ENCODE data around the gene PKDCC.

Gene PKDCC, protein sequence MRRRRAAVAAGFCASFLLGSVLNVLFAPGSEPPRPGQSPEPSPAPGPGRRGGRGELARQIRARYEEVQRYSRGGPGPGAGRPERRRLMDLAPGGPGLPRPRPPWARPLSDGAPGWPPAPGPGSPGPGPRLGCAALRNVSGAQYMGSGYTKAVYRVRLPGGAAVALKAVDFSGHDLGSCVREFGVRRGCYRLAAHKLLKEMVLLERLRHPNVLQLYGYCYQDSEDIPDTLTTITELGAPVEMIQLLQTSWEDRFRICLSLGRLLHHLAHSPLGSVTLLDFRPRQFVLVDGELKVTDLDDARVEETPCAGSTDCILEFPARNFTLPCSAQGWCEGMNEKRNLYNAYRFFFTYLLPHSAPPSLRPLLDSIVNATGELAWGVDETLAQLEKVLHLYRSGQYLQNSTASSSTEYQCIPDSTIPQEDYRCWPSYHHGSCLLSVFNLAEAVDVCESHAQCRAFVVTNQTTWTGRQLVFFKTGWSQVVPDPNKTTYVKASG

DNA sequence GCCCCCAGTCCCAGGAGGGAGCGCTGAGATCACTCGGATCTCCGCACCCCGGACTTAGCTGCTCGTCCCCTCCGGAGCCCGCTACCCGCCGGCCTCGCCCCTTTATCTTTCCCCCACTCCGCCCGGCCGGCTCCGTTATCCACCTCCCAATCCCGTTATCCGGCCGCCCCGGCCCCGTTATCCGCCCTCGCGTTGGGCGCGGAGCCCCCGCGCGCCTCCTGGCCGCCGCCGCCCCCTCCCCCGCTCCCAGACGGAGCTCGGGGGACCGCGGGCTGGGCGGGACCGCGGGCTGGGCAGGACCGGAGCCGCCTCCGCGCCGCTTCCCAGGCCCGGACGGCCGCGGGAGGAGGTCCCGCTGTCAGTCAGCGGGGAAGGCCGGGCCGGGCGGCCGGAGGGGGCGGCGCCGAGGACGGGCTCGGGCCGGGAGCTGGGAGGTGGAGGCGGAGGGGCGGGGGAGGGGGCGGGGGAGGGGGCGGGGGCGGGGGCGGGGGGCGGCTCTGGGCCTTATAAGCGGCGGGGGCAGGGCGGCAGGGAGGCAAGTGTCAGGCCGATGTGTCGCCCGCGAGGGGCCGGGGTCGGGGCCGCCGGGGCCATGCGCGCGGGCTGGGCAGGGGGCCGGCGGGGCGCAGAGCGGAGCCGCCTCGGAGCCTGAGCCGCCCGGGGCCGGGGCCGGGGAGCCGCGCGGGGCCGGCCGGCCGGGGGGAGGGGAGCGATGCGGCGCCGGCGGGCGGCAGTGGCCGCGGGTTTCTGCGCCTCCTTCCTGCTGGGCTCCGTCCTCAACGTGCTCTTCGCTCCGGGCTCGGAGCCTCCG, at the start of gene PKDCC:
Gene PKDCC (plus strand): TSS at position 534 of the 811 bp plus-strand sequence. CDS start 179 bp downstream, at position 713.
- DNase-seq (ENCODE audit: low spot score): peak; percentile 38

DNA sequence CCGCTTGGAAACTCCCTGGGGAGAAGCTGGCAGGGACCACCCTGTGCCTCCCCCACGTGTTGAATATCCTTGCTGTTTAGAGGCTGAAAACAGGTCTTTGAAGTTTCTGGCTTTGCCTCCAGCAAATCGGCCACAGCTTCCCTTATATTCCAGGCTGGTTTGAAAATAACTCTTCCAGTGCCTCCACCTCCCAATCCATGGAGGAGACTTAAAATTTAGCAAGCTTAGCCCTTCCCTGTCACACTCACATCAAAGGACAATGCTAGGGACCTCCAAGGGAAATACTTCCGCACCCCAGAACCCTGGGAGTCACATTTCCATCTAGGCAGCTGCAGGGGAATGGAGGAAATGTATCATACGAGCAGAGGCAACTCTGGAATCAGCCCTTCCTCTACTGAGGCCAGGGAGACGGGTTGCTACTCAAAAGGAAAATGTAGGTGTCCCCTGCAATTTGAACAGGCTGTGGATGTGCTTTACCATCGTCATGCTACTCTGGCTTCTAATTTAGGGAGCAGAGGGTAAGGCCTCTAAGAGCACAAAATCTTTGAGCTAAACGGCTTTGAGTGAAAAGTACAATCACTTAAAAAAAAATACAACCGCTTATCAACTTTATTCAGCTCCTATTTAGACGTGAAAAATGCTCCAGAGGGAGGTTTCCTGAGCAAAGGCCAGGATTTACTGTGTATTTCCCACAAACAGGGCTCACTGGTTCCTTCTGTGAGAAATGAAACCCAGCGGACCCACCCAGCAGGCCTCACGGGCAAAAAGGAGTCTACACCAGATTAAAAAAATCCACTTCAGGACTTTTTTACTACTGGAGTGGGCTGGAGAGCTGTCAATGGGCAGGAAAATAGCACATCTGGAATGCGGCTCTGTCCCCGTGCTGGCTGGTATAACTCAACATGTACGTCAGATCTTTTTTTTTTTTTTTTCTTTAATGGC, 49.4 kb upstream of the PKDCC start:
- DNase-seq (ENCODE audit: low spot score): no peak

DNA sequence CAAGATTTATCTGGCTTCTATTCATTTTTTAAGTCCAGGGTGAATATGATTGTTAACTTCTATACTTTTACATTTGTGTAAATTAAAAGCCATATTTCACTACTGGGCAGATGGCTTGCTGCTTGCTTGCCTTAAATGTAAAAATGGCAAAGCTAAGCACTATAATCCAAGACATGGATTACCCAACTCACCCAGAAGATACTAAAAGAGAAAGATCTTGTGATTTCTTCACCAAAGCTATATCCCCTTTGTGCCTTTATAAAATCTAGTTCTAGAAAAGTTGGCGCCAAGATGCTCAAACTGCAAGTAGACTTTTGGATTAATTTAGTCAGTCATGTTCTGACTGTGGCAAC, 48.7 kb upstream of the PKDCC start:
- DNase-seq (ENCODE audit: low spot score): no peak

DNA sequence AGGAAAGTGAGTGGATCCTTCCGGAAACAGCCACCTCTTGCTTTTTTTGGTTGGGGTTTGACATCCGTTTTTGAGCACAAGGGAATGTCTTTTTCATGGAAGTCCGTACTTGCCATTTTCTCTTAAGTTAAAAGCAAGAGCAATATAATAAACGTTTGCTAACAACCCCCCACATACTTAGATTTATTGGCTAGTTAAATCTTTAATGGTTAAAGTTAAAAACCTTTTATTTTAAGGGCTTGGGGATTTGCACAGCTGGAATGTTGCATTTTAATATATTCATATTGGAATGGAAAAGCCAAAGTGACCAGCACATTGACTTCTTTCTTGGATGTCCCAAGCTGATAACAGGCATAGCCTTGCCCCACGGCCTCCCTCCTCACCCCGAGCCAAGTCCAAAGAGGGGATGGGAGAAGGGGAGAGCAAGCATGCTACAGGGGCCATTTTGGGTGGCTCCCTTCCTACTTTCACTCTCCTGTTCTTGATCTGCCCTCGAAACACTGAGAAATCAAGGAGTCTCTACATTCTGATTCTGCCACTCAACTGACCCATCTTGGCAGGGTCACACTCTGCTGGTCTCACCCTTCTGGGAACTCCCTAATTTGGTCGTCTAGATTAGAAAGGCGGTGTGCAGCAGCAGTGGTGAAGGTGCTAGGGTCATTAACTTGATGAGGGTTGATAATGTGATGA, 48.1 kb upstream of the PKDCC start:
- no peak for DNase-seq (ENCODE audit: low spot score)

DNA sequence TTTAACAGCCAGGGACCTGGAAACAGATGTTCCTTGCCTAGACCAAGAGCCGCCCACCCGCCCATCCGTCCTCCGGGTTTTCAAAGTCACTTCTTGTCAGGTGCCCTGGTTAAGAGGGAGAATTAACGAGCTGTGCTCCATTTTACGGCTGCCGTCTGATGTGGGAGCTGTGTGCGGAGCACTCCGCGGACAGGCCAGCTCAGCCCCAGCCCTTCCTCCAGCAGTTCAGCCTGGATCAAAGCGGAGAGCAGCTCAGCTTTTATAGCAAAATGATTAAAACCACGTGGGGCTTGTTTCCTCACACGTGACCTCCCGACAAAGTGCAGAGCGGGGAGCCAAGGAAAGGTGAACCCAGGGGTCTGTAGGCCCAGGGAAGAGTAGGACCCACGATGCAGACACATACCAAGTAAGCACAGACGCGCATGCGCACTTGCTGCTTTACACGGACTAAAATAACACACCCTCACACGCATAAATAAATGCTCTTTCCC, 46.1 kb upstream of the PKDCC start:
- DNase-seq (ENCODE audit: low spot score): no peak

DNA sequence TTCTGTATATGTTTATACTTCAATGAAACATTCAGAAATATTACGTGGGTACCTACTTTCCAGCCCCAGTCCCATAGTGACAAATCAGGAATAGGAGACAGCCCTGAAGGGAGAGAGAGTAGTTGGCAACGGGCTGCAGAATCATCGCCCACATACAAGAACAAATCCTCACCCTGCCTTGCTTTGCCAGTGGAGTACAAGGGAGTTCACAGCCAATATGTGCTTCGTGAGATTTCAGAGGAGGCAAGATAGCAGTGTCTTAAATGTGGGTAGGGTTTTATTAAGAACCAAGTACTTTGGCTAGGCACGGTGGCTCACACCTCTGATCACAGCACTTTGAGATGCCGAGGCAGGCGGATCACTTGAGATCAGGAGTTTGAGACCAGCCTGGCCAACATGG, 40.3 kb upstream of the PKDCC start:
- DNase-seq (ENCODE audit: low spot score): no peak

DNA sequence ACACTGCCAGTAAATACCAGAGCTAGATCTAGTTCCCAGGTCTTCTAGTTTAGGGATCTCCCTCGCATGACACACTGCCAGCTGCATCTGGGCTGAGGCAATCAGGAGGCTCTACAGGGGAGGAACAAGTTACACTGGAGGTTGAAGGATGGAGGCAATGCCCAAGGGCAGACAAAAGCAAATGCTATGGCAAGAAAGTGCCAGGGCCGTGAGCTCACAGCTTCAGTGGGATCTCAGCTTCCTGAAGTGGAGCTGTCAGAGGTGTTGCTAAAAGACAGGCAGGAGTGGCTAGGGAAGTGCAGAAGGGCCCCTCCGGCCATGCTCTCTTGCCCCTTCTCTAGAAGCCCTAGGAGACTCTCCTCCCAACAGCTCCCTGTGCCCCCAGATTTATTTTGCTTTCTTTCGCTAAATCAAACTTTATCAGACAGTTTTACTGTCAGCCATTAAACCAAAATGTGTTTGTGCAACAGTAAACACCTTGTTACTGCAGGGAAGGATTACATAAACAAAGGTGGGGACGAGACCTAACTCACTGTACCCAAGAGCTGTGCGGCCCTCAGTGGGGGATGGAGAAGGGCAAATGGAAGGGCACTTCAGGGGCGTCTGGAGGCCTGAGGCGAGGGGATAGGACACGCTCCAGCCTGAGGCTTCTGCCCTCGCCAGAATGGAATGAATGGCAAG, 39.4 kb upstream of the PKDCC start:
- no peak for DNase-seq (ENCODE audit: low spot score)

DNA sequence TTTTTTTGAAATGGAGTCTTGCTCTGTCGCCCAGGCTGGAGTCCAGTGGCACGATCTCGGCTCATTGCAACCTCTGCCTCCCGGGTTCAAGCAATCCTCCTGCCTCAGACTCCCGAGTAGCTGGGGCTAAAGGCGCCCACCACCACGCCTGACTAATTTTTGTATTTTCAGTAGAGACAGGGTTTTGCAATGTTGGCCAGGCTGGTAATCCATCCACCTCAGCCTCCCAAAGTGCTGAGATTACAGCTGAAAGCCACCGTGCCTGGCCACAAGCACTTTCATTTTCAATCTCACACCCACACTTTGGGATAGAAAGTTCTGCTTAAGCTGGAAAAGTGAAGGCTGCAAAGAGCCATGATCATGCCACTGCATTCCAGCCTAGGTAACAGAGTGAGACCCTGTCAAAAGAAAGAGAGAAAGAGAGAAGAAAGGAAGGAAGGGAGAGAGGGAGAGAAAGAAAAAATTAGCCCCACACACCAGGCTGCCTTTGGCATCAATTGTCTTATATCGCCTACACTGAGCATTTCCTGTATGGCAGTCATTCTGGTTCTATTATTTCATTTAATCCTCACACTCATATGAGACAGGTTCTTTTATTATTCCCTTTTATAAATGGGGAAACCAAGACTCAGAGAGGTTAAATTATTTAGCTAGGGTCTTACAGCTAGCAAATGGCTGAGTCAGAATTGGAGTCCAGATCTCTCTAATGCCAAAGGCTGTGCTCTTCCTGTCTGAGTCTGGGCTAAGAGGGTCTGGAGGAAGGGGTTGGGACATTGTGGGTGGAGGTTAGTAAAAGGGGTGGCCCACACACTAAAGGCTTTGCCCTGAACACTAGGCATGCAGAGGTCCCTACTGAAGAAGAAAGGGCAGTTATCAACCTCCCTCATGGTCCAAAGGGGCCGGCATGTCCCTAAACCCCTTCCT, 37.9 kb upstream of the PKDCC start:
- no peak for DNase-seq (ENCODE audit: low spot score)

DNA sequence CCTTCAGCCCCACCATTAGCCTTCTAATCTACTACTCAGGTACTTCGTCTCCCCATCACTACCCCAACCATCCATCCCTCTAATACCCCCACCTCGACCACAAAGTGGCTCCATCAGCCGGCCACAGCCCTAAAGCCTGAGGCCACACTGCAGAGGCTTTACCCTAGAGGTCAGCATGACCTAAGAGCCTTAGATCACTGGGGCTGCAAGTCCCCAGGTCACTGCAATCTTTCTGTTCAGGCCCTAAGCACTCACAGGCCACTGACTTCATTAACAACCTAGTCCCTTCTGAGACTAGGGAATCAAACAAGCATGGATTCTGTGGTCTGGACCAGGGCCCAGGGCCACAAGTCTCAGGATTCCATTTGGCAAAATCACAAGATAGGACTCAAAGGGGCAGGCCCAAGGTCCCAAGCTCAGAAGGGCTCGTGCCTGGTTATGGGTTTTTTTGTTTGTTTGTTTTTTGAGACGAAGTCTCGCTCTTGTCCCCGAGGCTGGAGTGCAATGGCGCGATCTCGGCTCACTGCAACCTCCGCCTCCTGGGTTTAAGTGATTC, 37.0 kb upstream of the PKDCC start:
- no peak for DNase-seq (ENCODE audit: low spot score)

DNA sequence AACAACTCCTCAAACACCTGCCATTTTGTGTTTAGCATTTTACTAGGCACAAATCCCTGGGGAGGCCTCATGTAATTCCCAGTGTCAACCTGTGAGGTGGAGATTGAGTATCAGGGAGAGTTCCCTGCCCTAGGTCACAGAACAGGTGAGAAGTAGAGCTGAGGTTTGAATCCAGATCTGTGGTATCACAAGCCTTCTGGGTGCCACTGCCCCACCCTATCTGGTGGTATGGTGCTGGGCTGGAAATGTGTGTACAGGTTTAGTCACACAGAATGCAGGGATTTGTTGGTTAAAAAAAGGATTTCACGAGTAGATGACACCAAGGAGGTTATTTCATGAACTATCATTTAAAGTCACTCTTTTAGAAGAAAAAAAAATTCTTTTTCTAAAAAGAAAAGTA, 35.7 kb upstream of the PKDCC start:
- no peak for DNase-seq (ENCODE audit: low spot score)

DNA sequence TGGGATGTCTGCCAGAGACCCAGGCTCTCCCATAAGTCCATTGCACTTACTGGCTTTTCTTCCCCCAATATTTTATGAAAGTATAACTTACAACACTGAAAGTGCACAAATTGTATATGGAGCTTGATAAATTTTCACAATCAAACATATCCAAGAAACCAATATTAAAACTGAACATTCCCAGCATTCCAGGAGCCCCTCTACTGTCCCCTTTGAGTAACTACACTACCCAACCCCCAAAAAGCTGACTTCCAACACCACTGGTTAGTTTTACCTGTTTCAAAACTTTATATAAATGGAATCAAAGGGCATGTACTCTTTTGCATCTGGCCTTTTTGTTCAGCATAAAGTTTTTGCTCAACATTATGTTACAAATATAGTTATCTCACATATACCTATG, 35.2 kb upstream of the PKDCC start:
- no peak for DNase-seq (ENCODE audit: low spot score)

DNA sequence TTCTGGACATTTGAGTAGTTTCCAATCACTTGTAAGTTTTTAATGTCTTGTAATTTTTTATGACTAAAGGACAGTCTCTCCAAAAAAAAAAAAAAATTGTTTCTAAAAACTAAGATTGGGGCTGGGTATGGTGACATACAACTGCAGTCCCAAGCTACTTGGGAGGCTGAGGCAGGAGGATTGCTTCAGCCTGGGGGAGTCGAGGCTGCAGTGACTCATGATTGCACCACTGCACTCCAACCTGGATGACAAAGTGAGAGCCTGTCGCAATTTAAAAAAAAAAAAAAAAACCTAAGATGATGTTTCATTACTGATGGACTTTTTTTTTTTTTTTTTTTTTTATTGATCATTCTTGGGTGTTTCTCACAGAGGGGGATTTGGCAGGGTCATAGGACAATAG, 34.4 kb upstream of the PKDCC start:
- DNase-seq (ENCODE audit: low spot score): no peak

DNA sequence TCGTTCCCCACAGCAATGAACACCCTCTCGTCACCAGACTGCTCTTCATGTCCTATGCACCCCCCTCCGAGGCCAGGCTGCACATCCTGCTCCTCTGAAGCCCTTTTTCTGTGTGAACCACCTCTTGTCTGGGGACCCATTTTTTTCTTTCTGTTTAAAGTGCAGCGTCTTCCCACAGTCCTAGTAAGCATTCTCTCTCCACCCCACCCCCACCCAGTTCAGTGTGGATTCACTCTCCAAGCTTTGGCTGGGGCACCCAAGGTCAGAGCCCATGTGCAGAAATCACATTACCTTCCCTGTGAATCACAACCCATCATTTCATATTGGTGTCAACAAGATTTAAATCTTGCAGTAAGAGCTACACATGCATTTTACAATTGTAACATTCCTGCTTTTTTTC, 26.4 kb upstream of the PKDCC start:
- DNase-seq (ENCODE audit: low spot score): no peak

DNA sequence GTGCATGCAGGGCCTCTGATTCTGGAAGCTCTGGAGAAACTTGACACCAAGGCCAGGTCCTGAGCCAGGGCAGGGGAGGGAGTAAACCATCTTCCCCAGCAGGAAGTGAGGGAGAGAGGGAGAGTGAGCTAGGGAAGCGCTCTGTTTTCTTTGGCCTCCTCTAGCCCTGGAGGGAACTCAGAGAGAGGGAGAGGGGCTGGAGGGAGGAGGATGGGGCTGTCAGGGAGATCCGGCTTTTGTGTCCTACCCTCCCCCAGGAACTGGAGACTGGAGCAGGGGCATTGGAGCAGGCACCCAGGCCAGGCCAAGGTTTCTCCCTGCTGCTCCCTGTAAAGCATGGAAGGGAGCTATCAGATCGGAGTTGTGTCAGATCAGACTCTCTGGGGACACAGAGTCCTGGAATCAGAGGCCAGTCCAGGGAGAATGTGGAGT, 22.7 kb upstream of the PKDCC start:
- no peak for DNase-seq (ENCODE audit: low spot score)

DNA sequence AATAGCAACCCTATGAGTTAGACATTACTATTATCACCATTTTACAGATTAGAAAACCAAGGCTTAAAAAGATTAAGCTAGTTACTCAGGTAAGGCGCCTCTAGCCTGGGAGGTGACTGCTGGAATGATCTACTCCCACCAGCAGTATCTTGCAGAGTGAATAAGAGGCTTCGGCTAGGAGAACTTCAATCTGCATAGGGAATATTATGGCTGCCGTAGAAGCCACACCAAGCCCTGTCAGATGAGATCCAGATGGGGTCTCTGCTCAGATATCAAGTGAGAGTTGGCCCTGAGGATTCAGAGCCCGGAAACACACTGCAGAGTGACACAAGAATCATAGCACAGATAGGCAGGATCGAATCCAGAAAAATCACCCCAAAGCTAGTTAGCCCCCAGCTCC, 21.5 kb upstream of the PKDCC start:
- DNase-seq (ENCODE audit: low spot score): no peak

DNA sequence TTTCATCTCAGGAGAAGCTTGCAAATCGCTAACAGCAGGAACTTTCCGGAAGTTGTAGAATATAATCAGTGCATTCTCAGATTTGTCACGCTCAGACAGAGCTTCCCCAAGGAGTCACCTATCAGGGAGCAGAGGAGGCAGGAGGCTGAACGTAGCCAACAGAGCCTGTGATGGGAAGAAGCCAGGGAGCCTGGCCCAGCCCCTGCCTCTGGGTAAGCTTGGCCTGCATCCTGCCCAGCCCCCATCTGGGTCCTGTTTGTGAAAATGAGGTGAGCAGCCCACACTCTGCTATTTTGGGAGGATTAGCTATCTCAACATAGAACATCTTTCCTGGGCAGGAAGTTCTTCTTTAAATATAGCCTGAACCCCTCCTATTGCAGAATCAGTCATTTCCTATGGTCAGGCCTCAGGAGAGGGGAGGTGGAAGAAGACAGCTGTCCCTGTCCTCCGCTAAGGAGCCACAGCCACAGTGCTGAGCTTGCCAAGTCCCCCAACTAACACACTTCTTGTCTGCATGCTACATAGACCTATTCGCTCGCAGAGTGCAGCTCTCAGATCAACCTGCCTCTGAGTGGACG, 19.2 kb upstream of the PKDCC start:
- no peak for DNase-seq (ENCODE audit: low spot score)

DNA sequence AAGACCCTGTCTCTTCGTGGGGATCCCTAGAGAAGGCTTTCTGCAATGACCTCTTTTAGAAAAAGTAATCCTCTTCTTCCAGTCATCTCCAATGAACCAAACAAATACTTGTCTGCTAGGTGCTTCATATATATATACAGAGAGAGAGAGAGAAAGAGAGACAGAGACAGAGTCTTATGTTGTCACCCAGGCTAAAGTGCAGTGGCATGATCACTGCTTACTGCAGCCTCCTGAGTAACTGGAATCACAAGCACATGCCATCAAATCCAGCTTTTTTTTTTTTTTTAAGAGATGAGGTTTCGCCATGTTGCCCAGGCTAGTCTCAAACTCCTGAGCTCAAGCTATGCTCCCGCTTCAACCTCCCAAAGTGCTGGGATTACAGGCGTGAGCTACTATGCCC, 18.6 kb upstream of the PKDCC start:
- DNase-seq (ENCODE audit: low spot score): no peak

DNA sequence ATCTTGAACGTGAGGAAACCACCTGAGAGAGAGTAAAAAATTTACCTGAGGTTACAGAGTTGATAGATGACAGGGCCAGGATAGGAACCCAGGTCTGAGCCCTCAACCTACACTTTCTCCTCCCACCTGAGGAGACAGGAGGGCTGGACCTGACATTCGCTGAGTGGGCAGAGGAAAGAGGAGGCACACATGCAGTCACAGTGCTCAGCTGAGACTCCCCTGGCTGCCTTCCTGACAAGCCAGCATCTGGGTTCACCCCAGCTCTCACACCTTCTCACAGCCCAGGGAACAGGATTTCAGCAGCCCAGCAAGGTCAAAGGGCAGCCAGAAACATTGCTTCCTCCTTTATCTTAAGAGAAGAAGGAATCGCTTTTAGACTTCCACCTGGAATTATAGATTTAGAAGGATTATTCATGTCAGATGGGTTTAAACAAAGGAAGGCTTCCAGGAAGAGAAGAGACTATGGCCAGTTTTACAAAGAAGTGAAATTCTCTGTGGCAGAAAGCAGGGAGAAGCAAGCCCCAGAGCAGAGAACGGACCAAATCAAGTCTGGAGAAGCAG, 18.1 kb upstream of the PKDCC start:
- DNase-seq (ENCODE audit: low spot score): no peak
